NCI-H460 (cell line): ENCODE data around the gene DNM2. TPM values are rescaled to one million over a fixed set of nuclear protein-coding genes. Genes with fewer than 3 reads are reported as not detected.

Experiments
- DNase-seq: peaks from one replicate; pipeline ENCODE4 v3.0.0-alpha.2; 2016; ENCODE audit warnings: low read depth; ENCODE audit errors: extremely low read depth
- total RNA-seq: library from RNA; depleted of rRNA; stranded (reverse); fragments of >200 nt; shearing (Covaris generic); gene quantifications from 2 replicates; pipeline ENCODE4 v1.2.3, GENCODE V29; 2014

Gene DNM2
- total RNA-seq, 1 experiment from 2014 or later: 33.8 TPM

- DNase-seq: no peak
Measured at GRCh38 chr19:10809651-10810285, 91.9 kb downstream of the DNM2 start.

- DNase-seq: no peak
Measured at GRCh38 chr19:10811391-10812111, 93.7 kb downstream of the DNM2 start.

- no peak for DNase-seq
Measured at GRCh38 chr19:10812196-10812595, 94.3 kb downstream of the DNM2 start.

- peak; percentile 48 for DNase-seq
Measured at GRCh38 chr19:10812902-10813404, 95.1 kb downstream of the DNM2 start.

GRCh38 chr19:10815007-10815536 lies 97.2 kb downstream of the DNM2 start:
- DNase-seq: no peak

GRCh38 chr19:10815969-10816644 lies 98.2 kb downstream of the DNM2 start:
- no peak for DNase-seq

GRCh38 chr19:10816691-10817090 lies 98.8 kb downstream of the DNM2 start:
- DNase-seq: no peak

GRCh38 chr19:10817291-10818038 lies 99.6 kb downstream of the DNM2 start:
- no peak for DNase-seq

- no peak for DNase-seq
Measured at GRCh38 chr19:10818301-10819123, 100.6 kb downstream of the DNM2 start.

GRCh38 chr19:10819124-10820060 lies 101.5 kb downstream of the DNM2 start:
- DNase-seq: no peak

- DNase-seq: no peak
Measured at GRCh38 chr19:10820173-10820572, 102.3 kb downstream of the DNM2 start.

- DNase-seq: no peak
Measured at GRCh38 chr19:10823690-10824089, 105.8 kb downstream of the DNM2 start.

GRCh38 chr19:10826231-10826630 lies 108.4 kb downstream of the DNM2 start:
- DNase-seq: no peak

- no peak for DNase-seq
Measured at GRCh38 chr19:10826846-10827245, 109.0 kb downstream of the DNM2 start.

GRCh38 chr19:10828981-10829821 lies 111.3 kb downstream of the DNM2 start:
- no peak for DNase-seq

GRCh38 chr19:10829967-10830366 lies 112.1 kb downstream of the DNM2 start:
- no peak for DNase-seq

- DNase-seq: no peak
Measured at GRCh38 chr19:10830370-10830769, 112.5 kb downstream of the DNM2 start.
